ENCODE data around the gene MYLK4. TPM values are rescaled to one million over a fixed set of nuclear protein-coding genes. Genes with fewer than 3 reads are reported as not detected.

Gene MYLK4
- total RNA-seq, 4 donors from 2014 or later, result 0.49 to 1.9 (median 1.0) TPM

DNA sequence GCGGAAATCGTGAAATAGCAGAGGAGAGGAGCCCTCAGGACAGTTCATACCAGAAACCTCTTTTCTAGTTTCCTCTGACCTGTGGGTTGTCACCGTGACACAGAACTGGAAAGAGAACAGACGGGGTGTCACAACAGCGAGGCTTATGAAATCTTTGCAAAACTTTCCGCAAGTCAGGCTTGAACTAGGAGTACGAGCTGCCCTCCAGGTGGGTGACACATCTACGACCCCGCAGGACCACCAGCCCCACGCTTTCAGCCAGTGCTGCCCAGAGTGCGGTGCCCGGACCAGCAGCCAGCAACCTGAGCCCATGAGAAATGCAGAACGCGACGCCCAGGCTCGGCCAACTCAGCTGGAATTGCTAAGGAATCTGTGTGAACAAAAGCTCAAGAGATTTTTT lies 45.2 kb upstream of the MYLK4 start:
- DNase-seq, result no peak
- no peaks in the 10 kb centered on the region for H3K9me3 ChIP-seq
- 86 to 89% methylated on average over 12 to 16 of the region's 16 CpGs for WGBS, 2 donors
- peaks cover 19 to 75% (median 23%) of the 10 kb centered on the region in 3 donors for H3K4me1 ChIP-seq
- intact Hi-C loops (cut with DNase I), result loop anchor here (10.0 kb wide), 1 partner anchor 49 kb away; the partner anchor contains the start of gene SERPINB1
- no peaks in the 10 kb centered on the region for H3K36me3 ChIP-seq
- H3K4me3 ChIP-seq, result no peak overlapping the region
- no peaks in the 10 kb centered on the region for H3K27me3 ChIP-seq
- no peak overlapping the region for H3K27ac ChIP-seq
- no peak for TF ChIP-seq POLR2A (IDR thresholded peaks at IDR 0.05)
- TF ChIP-seq, protein P1, sequence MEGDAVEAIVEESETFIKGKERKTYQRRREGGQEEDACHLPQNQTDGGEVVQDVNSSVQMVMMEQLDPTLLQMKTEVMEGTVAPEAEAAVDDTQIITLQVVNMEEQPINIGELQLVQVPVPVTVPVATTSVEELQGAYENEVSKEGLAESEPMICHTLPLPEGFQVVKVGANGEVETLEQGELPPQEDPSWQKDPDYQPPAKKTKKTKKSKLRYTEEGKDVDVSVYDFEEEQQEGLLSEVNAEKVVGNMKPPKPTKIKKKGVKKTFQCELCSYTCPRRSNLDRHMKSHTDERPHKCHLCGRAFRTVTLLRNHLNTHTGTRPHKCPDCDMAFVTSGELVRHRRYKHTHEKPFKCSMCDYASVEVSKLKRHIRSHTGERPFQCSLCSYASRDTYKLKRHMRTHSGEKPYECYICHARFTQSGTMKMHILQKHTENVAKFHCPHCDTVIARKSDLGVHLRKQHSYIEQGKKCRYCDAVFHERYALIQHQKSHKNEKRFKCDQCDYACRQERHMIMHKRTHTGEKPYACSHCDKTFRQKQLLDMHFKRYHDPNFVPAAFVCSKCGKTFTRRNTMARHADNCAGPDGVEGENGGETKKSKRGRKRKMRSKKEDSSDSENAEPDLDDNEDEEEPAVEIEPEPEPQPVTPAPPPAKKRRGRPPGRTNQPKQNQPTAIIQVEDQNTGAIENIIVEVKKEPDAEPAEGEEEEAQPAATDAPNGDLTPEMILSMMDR (IDR thresholded peaks at IDR 0.05), result no peak

GRCh38 chr6:2795162-2795561 lies 44.4 kb upstream of the MYLK4 start:
- WGBS, 2 donors, result 68 to 76% methylated on average over 2 of the region's 2 CpGs
- Histone ChIP-seq H3K27me3 (no peaks in the 10 kb centered on the region), H3K36me3 (no peaks in the 10 kb centered on the region), H3K9me3 (no peaks in the 10 kb centered on the region), H3K27ac (peak overlapping the region in 1 of 4 donors; percentile 89), H3K4me3 (no peak overlapping the region), H3K4me1 (peaks cover 19 to 82% (median 29%) of the 10 kb centered on the region in 3 donors)
- no peak for DNase-seq
- TF ChIP-seq POLR2A (IDR thresholded peaks at IDR 0.05), result no peak
- TF ChIP-seq, protein P1 (IDR thresholded peaks at IDR 0.05), result no peak
- intact Hi-C loops (cut with DNase I), result loop anchor here (10.0 kb wide), 1 partner anchor 50 kb away; the partner anchor contains the start of gene SERPINB1

GRCh38 chr6:2794171-2794730 lies 43.5 kb upstream of the MYLK4 start:
- peak overlapping the region; percentile 74 to 89 (median 80) for H3K27ac ChIP-seq
- peaks cover 19 to 75% (median 29%) of the 10 kb centered on the region in 3 donors for H3K4me1 ChIP-seq
- H3K27me3 ChIP-seq, result no peaks in the 10 kb centered on the region
- H3K9me3 ChIP-seq, result no peaks in the 10 kb centered on the region
- TF ChIP-seq POLR2A (IDR thresholded peaks at IDR 0.05), result no peak
- TF ChIP-seq, protein P1 (IDR thresholded peaks at IDR 0.05), result no peak
- intact Hi-C loops (cut with DNase I), result loop anchor here (10.0 kb wide), 1 partner anchor 51 kb away; the partner anchor contains the start of gene SERPINB1
- 30 to 67% methylated on average over 5 of the region's 5 CpGs for WGBS, 2 donors
- H3K36me3 ChIP-seq, result peaks cover 0 to 6% (median 0%) of the 10 kb centered on the region in 3 donors
- no peak for DNase-seq
- H3K4me3 ChIP-seq, result no peak overlapping the region

DNA sequence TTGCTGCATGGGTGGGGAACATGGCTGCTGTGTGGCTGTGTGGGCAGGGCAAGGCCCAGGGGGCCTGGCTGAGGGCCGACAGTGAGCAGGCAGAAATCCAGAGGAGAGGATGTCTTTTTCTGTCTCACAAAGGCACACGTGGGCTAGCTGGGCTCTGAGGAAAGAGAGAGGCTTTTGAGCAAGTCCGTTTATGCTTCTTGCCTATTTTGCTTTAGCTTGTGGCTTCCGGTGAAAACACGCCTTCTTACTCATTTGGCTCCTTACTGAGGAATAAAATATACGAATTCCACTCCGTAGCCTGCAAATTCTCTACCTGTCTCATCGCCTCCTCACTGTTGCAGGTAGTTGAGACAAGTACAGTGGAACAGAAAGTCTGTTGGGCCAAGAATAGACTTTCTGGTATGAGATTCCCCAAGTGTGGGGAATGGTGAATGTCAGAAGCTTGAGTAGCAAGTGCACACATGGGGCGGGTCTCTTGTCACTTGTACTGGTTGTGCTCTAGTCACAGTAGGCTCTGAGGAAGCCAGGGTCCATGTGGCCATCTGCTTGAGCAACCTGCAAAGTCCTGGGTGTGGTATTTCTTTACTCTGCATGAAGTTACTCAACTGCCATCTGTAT lies 42.9 kb upstream of the MYLK4 start:
- Histone ChIP-seq H3K27ac (peak overlapping the region; percentile 74 to 89 (median 80)), H3K27me3 (no peaks in the 10 kb centered on the region), H3K36me3 (peaks cover 0 to 12% (median 0%) of the 10 kb centered on the region in 3 donors), H3K4me1 (peaks cover 19 to 71% (median 29%) of the 10 kb centered on the region in 3 donors), H3K4me3 (no peak overlapping the region), H3K9me3 (no peaks in the 10 kb centered on the region)
- TF ChIP-seq, protein P1 (IDR thresholded peaks at IDR 0.05), result no peak
- TF ChIP-seq POLR2A (IDR thresholded peaks at IDR 0.05), result no peak
- no peak for DNase-seq
- intact Hi-C loops (cut with DNase I), result loop anchor here (10.0 kb wide), 1 partner anchor 51 kb away; the partner anchor contains the start of gene SERPINB1
- WGBS, 2 donors, result 14 to 25% methylated on average over 9 of the region's 9 CpGs

Data from esophagus squamous epithelium (tissue), 5 donors.